Activated CD4-positive, alpha-beta memory T cell treated with anti-CD3 and anti-CD28 coated beads, Interleukin-2, amount 10 ng/mL, durations not matched to agents 7 days and 5 days (primary cell): Measurements from ENCODE around the gene PCDHB2. TPM values are rescaled to one million over a fixed set of nuclear protein-coding genes. Genes with fewer than 3 reads are reported as not detected.
"Not testable (repeated sequence)": the region's sequence is repeated elsewhere in the genome, so short reads cannot be mapped to it uniquely, and the experiment has no call there.

ENCODE experiments used
- CTCF ChIA-PET: fragments of 350-600 bp; sonication (Branson Sonifier 250); formaldehyde crosslinking; loops from one replicate; lab custom pipeline; 2021; ENCODE audit warnings: antibody characterized with exemption, inconsistent platforms; lab: Charles Lee
- POLR2A ChIA-PET: fragments of 350-600 bp; sonication (Branson Sonifier 250); formaldehyde crosslinking; loops from one replicate; lab custom pipeline; 2021; ENCODE audit warnings: antibody characterized with exemption; lab: Charles Lee
- DNase-seq: peaks from one replicate; pipeline ENCODE4 v3.0.0-alpha.2; 2020
- H3K27ac Mint-ChIP-seq: one replicate; pipeline ENCODE4 v1.8.0; 2021; ENCODE audit warnings: mild to moderate bottlenecking, mixed read lengths
- H3K27me3 Mint-ChIP-seq: one replicate; pipeline ENCODE4 v1.8.0; 2021; ENCODE audit warnings: mixed read lengths
- H3K36me3 Mint-ChIP-seq: one replicate; pipeline ENCODE4 v1.8.0; 2021; ENCODE audit warnings: low read depth, mixed read lengths
- H3K4me1 Mint-ChIP-seq: one replicate; pipeline ENCODE4 v1.8.0; 2021; ENCODE audit warnings: mixed read lengths
- H3K4me3 Mint-ChIP-seq: one replicate; pipeline ENCODE4 v1.8.0; 2021; ENCODE audit warnings: mild to moderate bottlenecking, mixed read lengths
- H3K9me3 Mint-ChIP-seq: one replicate; pipeline ENCODE4 v1.8.0; 2021; ENCODE audit warnings: mixed read lengths
- total RNA-seq, 2 experiments: library from RNA; stranded (reverse); gene quantifications; one replicate each; pipeline ENCODE4 v1.2.3, GENCODE V29; 2021

PCDHB2 gene
- total RNA-seq, result under 1 TPM in 1 of 2 experiments, not detected in 1; 0.20 TPM

- no peaks in the 10 kb centered on the region for H3K4me1 Mint-ChIP-seq
- no peak for DNase-seq
- peaks cover 10% of the 10 kb centered on the region for H3K9me3 Mint-ChIP-seq
- H3K27me3 Mint-ChIP-seq, result peaks cover 10% of the 10 kb centered on the region
- ChIA-PET CTCF (no interaction called here), POLR2A (no interaction called here)
- no peak within 1 kb of the TSS for H3K4me3 Mint-ChIP-seq
- H3K36me3 Mint-ChIP-seq, result no peaks in the 10 kb centered on the region
- H3K27ac Mint-ChIP-seq, result no peak within 1 kb of the TSS
These were observed at the start of gene PCDHB2 for GRCh38 chr5:141094481-141095262. Gene PCDHB2 (plus strand): TSS chr5:141094615. CDS start chr5:141094791, 176 bp downstream.

GRCh38 chr5:141050622-141051520 lies 43.5 kb upstream of the PCDHB2 start, which contains the start of gene PCDHB1:
Gene PCDHB1 (plus strand): TSS chr5:141051374. CDS start chr5:141051471, 97 bp downstream.
- no peak within 1 kb of the TSS for H3K4me3 Mint-ChIP-seq
- no peaks in the 10 kb centered on the region for H3K4me1 Mint-ChIP-seq

GRCh38 chr5:141051521-141051866 lies 42.9 kb upstream of the PCDHB2 start:
- DNase-seq, result no peak
- ChIA-PET CTCF (no interaction called here), POLR2A (no interaction called here)
- H3K4me1 Mint-ChIP-seq, result no peaks in the 10 kb centered on the region
- H3K27me3 Mint-ChIP-seq, result no peaks in the 10 kb centered on the region
- peaks cover 6% of the 10 kb centered on the region for H3K9me3 Mint-ChIP-seq
- H3K27ac Mint-ChIP-seq, result no peak overlapping the region
- H3K4me3 Mint-ChIP-seq, result no peak overlapping the region
- no peaks in the 10 kb centered on the region for H3K36me3 Mint-ChIP-seq

More at GRCh38 chr5:141050622-141051520, 43.5 kb upstream of the PCDHB2 start, which contains the start of gene PCDHB1:
- no peaks in the 10 kb centered on the region for H3K27me3 Mint-ChIP-seq
- DNase-seq, result no peak
- no peaks in the 10 kb centered on the region for H3K36me3 Mint-ChIP-seq
- POLR2A ChIA-PET, result no interaction called here
- peaks cover 6% of the 10 kb centered on the region for H3K9me3 Mint-ChIP-seq
- CTCF ChIA-PET, result no interaction called here
- H3K27ac Mint-ChIP-seq, result no peak within 1 kb of the TSS

DNA sequence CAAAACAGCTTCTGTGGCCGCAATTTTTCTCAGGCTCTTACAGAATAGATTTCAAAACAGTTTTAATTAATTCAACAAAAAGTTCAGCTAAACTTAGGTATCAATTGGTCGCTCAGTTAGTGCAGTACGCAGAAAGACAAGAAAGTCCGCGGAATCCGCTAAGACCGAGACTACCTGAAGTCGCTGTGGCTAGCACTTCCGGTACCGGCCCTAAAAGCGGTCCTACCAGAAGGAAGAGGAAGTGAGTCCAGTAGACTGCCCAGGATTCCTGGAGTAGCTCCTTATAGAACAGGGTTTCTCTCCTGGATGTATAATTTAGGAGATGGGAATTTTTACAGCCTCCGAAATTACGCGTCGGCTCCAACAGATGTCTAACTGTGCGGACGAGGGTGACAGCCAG lies 16.6 kb upstream of the PCDHB2 start:
- POLR2A ChIA-PET, result interaction anchor here (0.7 kb wide), 1 partner anchor 281 kb away, joined by 5 read pairs; no protein-coding TSS in a partner anchor
- CTCF ChIA-PET, result no interaction called here
- H3K9me3 Mint-ChIP-seq, result peaks cover 4% of the 10 kb centered on the region
- no peaks in the 10 kb centered on the region for H3K36me3 Mint-ChIP-seq
- no peak for DNase-seq
- peak overlapping the region; percentile 9 for H3K4me3 Mint-ChIP-seq
- H3K4me1 Mint-ChIP-seq, result no peaks in the 10 kb centered on the region
- H3K27ac Mint-ChIP-seq, result no peak overlapping the region
- H3K27me3 Mint-ChIP-seq, result no peaks in the 10 kb centered on the region

GRCh38 chr5:141082228-141082627 lies 12.2 kb upstream of the PCDHB2 start:
- Mint-ChIP-seq H3K4me3 (no peak overlapping the region), H3K27me3 (peaks cover 6% of the 10 kb centered on the region), H3K27ac (no peak overlapping the region), H3K4me1 (peaks cover 5% of the 10 kb centered on the region), H3K36me3 (no peaks in the 10 kb centered on the region), H3K9me3 (peaks cover 2% of the 10 kb centered on the region)
- CTCF ChIA-PET, result no interaction called here
- POLR2A ChIA-PET, result no interaction called here
- DNase-seq, result no peak

GRCh38 chr5:141084487-141084989 lies 9.9 kb upstream of the PCDHB2 start:
- Mint-ChIP-seq H3K4me1 (peaks cover 5% of the 10 kb centered on the region), H3K27me3 (peaks cover 7% of the 10 kb centered on the region), H3K4me3 (peak overlapping the region; percentile 70), H3K36me3 (no peaks in the 10 kb centered on the region), H3K27ac (no peak overlapping the region), H3K9me3 (peaks cover 2% of the 10 kb centered on the region)
- POLR2A ChIA-PET, result no interaction called here
- peak; percentile 47 for DNase-seq
- CTCF ChIA-PET, result interaction anchor here (1.3 kb wide), 1 partner anchor 236 kb away, joined by 3 read pairs; the partner anchor contains the start of gene TAF7

DNA sequence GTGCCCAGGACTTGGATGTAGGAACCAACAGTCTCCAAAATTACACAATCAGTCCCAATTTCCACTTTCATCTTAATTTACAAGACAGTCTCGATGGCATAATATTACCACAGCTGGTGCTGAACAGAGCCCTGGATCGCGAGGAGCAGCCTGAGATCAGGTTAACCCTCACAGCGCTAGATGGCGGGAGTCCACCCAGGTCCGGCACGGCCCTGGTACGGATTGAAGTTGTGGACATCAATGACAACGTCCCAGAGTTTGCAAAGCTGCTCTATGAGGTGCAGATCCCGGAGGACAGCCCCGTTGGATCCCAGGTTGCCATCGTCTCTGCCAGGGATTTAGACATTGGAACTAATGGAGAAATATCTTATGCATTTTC lies 837 bp downstream of the PCDHB2 start:
- no peak overlapping the region for H3K27ac Mint-ChIP-seq
- ChIA-PET CTCF (no interaction called here), POLR2A (no interaction called here)
- H3K27me3 Mint-ChIP-seq, result peaks cover 10% of the 10 kb centered on the region
- no peak for DNase-seq
- no peak overlapping the region for H3K4me3 Mint-ChIP-seq
- no peaks in the 10 kb centered on the region for H3K4me1 Mint-ChIP-seq
- H3K9me3 Mint-ChIP-seq, result peaks cover 12% of the 10 kb centered on the region
- no peaks in the 10 kb centered on the region for H3K36me3 Mint-ChIP-seq

- peaks cover 10% of the 10 kb centered on the region for H3K27me3 Mint-ChIP-seq
- CTCF ChIA-PET, DNase-seq: not testable (repeated sequence)
These were observed 1.8 kb downstream of the PCDHB2 start for GRCh38 chr5:141096181-141096580.

GRCh38 chr5:141096586-141096985 lies 2.2 kb downstream of the PCDHB2 start:
- peaks cover 21% of the 10 kb centered on the region for H3K9me3 Mint-ChIP-seq
- POLR2A ChIA-PET, H3K36me3 Mint-ChIP-seq, H3K4me3 Mint-ChIP-seq, CTCF ChIA-PET, H3K27ac Mint-ChIP-seq, H3K4me1 Mint-ChIP-seq, DNase-seq: not testable (repeated sequence)
- peaks cover 10% of the 10 kb centered on the region for H3K27me3 Mint-ChIP-seq

More at GRCh38 chr5:141096181-141096580, 1.8 kb downstream of the PCDHB2 start:
- H3K27ac Mint-ChIP-seq, H3K4me3 Mint-ChIP-seq, POLR2A ChIA-PET, H3K36me3 Mint-ChIP-seq, H3K4me1 Mint-ChIP-seq: not testable (repeated sequence)
- peaks cover 17% of the 10 kb centered on the region for H3K9me3 Mint-ChIP-seq

DNA sequence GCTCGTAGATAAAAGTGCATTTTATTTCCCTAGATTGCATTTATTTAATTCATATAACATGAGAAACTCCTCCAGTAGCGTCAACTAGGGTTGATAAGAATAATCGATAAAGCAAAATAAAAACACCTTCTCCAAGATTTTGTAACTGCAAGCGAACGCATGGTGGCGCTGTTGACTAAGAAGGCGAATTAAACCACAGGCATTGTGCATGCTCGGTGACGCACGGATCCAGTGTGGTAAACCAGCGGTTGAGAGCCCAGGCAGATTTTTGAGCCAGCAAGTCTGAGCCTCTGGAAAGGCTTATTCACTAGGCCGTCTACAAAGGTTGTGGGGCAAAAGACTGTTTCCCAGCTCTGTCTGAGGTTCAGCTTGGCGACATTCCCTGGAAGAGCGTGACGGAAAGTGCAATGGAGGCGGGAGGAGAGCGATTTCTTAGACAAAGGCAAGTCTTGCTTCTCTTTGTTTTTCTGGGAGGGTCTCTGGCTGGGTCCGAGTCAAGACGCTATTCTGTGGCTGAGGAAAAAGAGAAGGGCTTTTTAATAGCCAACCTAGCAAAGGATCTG lies 5.9 kb downstream of the PCDHB2 start, which contains the start of gene PCDHB3:
Gene PCDHB3, plus strand, starts transcription at position 231 of the 563 bp plus-strand sequence. Its CDS starts 177 bp downstream, at position 408.
- Mint-ChIP-seq H3K36me3 (peaks cover 3% of the 10 kb centered on the region), H3K4me1 (no peaks in the 10 kb centered on the region), H3K27ac (no peak within 1 kb of the TSS), H3K9me3 (peaks cover 19% of the 10 kb centered on the region), H3K4me3 (no peak within 1 kb of the TSS), H3K27me3 (no peaks in the 10 kb centered on the region)
- CTCF ChIA-PET, result no interaction called here
- POLR2A ChIA-PET, result no interaction called here
- peak; percentile 36 for DNase-seq

- Mint-ChIP-seq H3K36me3 (peaks cover 3% of the 10 kb centered on the region), H3K27me3 (no peaks in the 10 kb centered on the region), H3K4me3 (no peak overlapping the region), H3K9me3 (peaks cover 14% of the 10 kb centered on the region), H3K27ac (no peak overlapping the region), H3K4me1 (no peaks in the 10 kb centered on the region)
- ChIA-PET POLR2A (no interaction called here), CTCF (no interaction called here)
- DNase-seq, result no peak
These were observed 6.6 kb downstream of the PCDHB2 start for GRCh38 chr5:141101059-141101458.

GRCh38 chr5:141102070-141102469 lies 7.7 kb downstream of the PCDHB2 start:
- H3K4me3 Mint-ChIP-seq, H3K36me3 Mint-ChIP-seq, POLR2A ChIA-PET, CTCF ChIA-PET, H3K27me3 Mint-ChIP-seq, DNase-seq, H3K4me1 Mint-ChIP-seq, H3K27ac Mint-ChIP-seq: not testable (repeated sequence)
- H3K9me3 Mint-ChIP-seq, result peaks cover 14% of the 10 kb centered on the region
